HCT116 (cell line): ENCODE measurements around the gene SHROOM3. TPM values are rescaled to one million over a fixed set of nuclear protein-coding genes. Genes with fewer than 3 reads are reported as not detected.
A peak's percentile ranks its signal among the peaks of the same experiment; 100 is the strongest.

Source experiments
- ATAC-seq: fragments of 200-7000 bp; cut with Tn5 transposase; 2 replicates; pipeline ENCODE4 v1.9.1; 2020; ENCODE audit warnings: mild to moderate bottlenecking, moderate library complexity
- BruUV-seq: library from RNA; stranded (reverse); fragments of 400-500 nt; replicated peaks from 2 replicates; lab custom pipeline; 2021; lab: Mats Ljungman, UMichigan
- CTCF ChIA-PET: fragments of 300-600 bp; sonication (Branson Sonifier 250); formaldehyde crosslinking; loops from one replicate; lab custom pipeline; 2021; ENCODE audit warnings: antibody characterized with exemption; lab: Charles Lee
- POLR2A ChIA-PET: fragments of 300-600, 350-600 bp; sonication (Branson Sonifier 250); formaldehyde crosslinking; loops from one replicate; lab custom pipeline; 2021; ENCODE audit warnings: antibody characterized with exemption; lab: Charles Lee
- RAD21 ChIA-PET, 2 experiments: fragments of 300-600 bp; sonication (Branson Sonifier 250); formaldehyde crosslinking; loops; one replicate each; lab custom pipeline; 2023; ENCODE audit warnings: low total read pairs in 2 of 2; ENCODE audit not compliant: uncharacterized antibody in 2 of 2, unreplicated experiment in 2 of 2, low non-redundant PET in 1 of 2; lab: Charles Lee
- DNase-seq: peaks from one replicate; pipeline ENCODE4 v3.0.0-alpha.2; 2010; ENCODE audit warnings: low read depth, low spot score
- H2AFZ ChIP-seq: fragments of 200-600 bp; shearing (Covaris generic), sonication (generic); 2 replicates; pipeline ENCODE4 v1.6.1; 2017; ENCODE audit warnings: low read depth, mixed run types, mixed read lengths, antibody characterized with exemption, low read length; ENCODE audit not compliant: poor library complexity, severe bottlenecking
- H3K27ac ChIP-seq: 2 replicates; pipeline ENCODE4 v1.5.1; 2012; ENCODE audit warnings: low read depth, low read length
- H3K27me3 ChIP-seq: fragments of 200-600 bp; sonication (generic); 2 replicates; pipeline ENCODE4 v1.6.1; 2016; ENCODE audit warnings: mixed run types, low read length, mixed read lengths; ENCODE audit not compliant: insufficient read depth
- H3K36me3 ChIP-seq, 2 experiments: fragments of 200-500 bp in 1 of 2; fragments of 200-600 bp in 1 of 2; sonication (Bioruptor generic) in 1 of 2; sonication (generic) in 1 of 2; 2 replicates each; pipeline versions ENCODE4 v1.5.1 to v1.6.1; 2014 to 2016; ENCODE audit warnings: low read length in 2 of 2, inconsistent platforms in 1 of 2, mixed read lengths in 1 of 2, mixed run types in 1 of 2; ENCODE audit not compliant: insufficient read depth in 2 of 2, control insufficient read depth in 1 of 2
- H3K4me1 ChIP-seq, 2 experiments: fragments of 200-600 bp in 1 of 2; sonication (generic) in 1 of 2; 2 replicates each; pipeline versions ENCODE4 v1.5.1 to v1.6.1; 2012 to 2017; ENCODE audit warnings: low read length in 2 of 2, inconsistent platforms in 1 of 2, mild to moderate bottlenecking in 1 of 2, mixed read lengths in 1 of 2, mixed run types in 1 of 2, moderate library complexity in 1 of 2; ENCODE audit not compliant: insufficient read depth in 2 of 2, control insufficient read depth in 1 of 2
- H3K4me2 ChIP-seq: fragments of 200-600 bp; sonication (generic); 2 replicates; pipeline ENCODE4 v1.6.1; 2017; ENCODE audit warnings: mixed run types, low read length, mixed read lengths
- H3K4me3 ChIP-seq, 2 experiments: fragments of 200-600 bp in 1 of 2; sonication (generic) in 1 of 2; replicated peaks in 1 of 2; 2 replicates each; pipeline ENCODE4 v1.5.1; 2011 to 2016; ENCODE audit warnings: low read length in 2 of 2, control low read depth in 1 of 2, low read depth in 1 of 2, mild to moderate bottlenecking in 1 of 2, mixed read lengths in 1 of 2, mixed run types in 1 of 2
- H3K79me2 ChIP-seq: fragments of 200-600 bp; sonication (generic); 2 replicates; pipeline ENCODE4 v1.6.1; 2017; ENCODE audit warnings: mild to moderate bottlenecking, mixed run types, low read length, moderate library complexity, mixed read lengths; ENCODE audit not compliant: insufficient read depth
- H3K9ac ChIP-seq: fragments of 200-600 bp; sonication (generic); 2 replicates; pipeline ENCODE4 v1.6.1; 2016; ENCODE audit warnings: low read length, mixed read lengths
- H3K9me2 ChIP-seq: fragments of 200-600 bp; sonication (generic), shearing (Covaris generic); 2 replicates; pipeline ENCODE4 v1.6.1; 2017; ENCODE audit warnings: mixed run types, mild to moderate bottlenecking, moderate library complexity; ENCODE audit not compliant: insufficient read depth
- H3K9me3 ChIP-seq, 2 experiments: fragments of 200-500 bp in 1 of 2; fragments of 200-600 bp in 1 of 2; sonication (Bioruptor generic) in 1 of 2; sonication (generic) in 1 of 2; 2 replicates each; pipeline ENCODE4 v1.6.1; 2014 to 2017; ENCODE audit warnings: low read length in 2 of 2, mixed read lengths in 2 of 2, inconsistent platforms in 1 of 2, low read depth in 1 of 2, mild to moderate bottlenecking in 1 of 2, mixed run types in 1 of 2, moderate library complexity in 1 of 2; ENCODE audit not compliant: control insufficient read depth in 1 of 2, insufficient read depth in 1 of 2
- H4K20me1 ChIP-seq: fragments of 200-600 bp; sonication (generic), shearing (Covaris generic); 2 replicates; pipeline ENCODE4 v1.6.1; 2017; ENCODE audit warnings: mixed run types, mild to moderate bottlenecking, moderate library complexity; ENCODE audit not compliant: insufficient read depth
- ATF3 ChIP-seq: IDR thresholded peaks from 2 replicates; pipeline ENCODE4 v1.6.1; 2012
- CBX3 ChIP-seq: IDR thresholded peaks from 2 replicates; pipeline ENCODE4 v1.6.1; 2012; ENCODE audit warnings: low read depth
- EGR1 ChIP-seq: IDR thresholded peaks from 2 replicates; pipeline ENCODE4 v1.6.1; 2012; ENCODE audit warnings: low read depth
- ELF1 ChIP-seq: IDR thresholded peaks from 2 replicates; pipeline ENCODE4 v1.6.1; 2012; ENCODE audit warnings: low read depth, borderline replicate concordance
- EZH2phosphoT487 ChIP-seq: fragments of 200-600 bp; IDR thresholded peaks from 2 replicates; pipeline ENCODE4 v1.6.1; 2018; ENCODE audit warnings: antibody characterized with exemption, borderline replicate concordance
- FOSL1 ChIP-seq: IDR thresholded peaks from 2 replicates; pipeline ENCODE4 v1.6.1; 2012; ENCODE audit warnings: low read depth
- JUND ChIP-seq: IDR thresholded peaks from 2 replicates; pipeline ENCODE4 v1.6.1; 2012
- POLR2AphosphoS5 ChIP-seq: IDR thresholded peaks from 2 replicates; pipeline ENCODE4 v1.6.1; 2011; ENCODE audit warnings: mild to moderate bottlenecking, low read depth, low read length, moderate library complexity
- RAD21 ChIP-seq: IDR thresholded peaks from 2 replicates; pipeline ENCODE4 v1.6.1; 2012; ENCODE audit warnings: low read depth, mild to moderate bottlenecking
- SP1 ChIP-seq: IDR thresholded peaks from 2 replicates; pipeline ENCODE4 v1.6.1; 2012; ENCODE audit warnings: low read depth
- ZFX ChIP-seq: fragments of 450-650 bp; IDR thresholded peaks from 2 replicates; pipeline ENCODE4 v1.6.1; 2017
- intact Hi-C: fragments of 100-400 bp; cut with micrococcal nuclease; formaldehyde crosslinking; loops from 2 replicates; pipeline ENCODE4 v1.10.0; 2022
- total RNA-seq: library from RNA; stranded (reverse); gene quantifications from one replicate; pipeline ENCODE4 v1.2.1, GENCODE V29; 2021; ENCODE audit not compliant: unreplicated experiment
- TF ChIP-seq, protein P1 (sequence below): IDR thresholded peaks from 2 replicates; pipeline ENCODE4 v1.6.1; 2012; ENCODE audit warnings: low read depth

Gene SHROOM3
- total RNA-seq, 1 experiment from 2014 or later = 22.5 TPM

- TF ChIP-seq, protein P1, sequence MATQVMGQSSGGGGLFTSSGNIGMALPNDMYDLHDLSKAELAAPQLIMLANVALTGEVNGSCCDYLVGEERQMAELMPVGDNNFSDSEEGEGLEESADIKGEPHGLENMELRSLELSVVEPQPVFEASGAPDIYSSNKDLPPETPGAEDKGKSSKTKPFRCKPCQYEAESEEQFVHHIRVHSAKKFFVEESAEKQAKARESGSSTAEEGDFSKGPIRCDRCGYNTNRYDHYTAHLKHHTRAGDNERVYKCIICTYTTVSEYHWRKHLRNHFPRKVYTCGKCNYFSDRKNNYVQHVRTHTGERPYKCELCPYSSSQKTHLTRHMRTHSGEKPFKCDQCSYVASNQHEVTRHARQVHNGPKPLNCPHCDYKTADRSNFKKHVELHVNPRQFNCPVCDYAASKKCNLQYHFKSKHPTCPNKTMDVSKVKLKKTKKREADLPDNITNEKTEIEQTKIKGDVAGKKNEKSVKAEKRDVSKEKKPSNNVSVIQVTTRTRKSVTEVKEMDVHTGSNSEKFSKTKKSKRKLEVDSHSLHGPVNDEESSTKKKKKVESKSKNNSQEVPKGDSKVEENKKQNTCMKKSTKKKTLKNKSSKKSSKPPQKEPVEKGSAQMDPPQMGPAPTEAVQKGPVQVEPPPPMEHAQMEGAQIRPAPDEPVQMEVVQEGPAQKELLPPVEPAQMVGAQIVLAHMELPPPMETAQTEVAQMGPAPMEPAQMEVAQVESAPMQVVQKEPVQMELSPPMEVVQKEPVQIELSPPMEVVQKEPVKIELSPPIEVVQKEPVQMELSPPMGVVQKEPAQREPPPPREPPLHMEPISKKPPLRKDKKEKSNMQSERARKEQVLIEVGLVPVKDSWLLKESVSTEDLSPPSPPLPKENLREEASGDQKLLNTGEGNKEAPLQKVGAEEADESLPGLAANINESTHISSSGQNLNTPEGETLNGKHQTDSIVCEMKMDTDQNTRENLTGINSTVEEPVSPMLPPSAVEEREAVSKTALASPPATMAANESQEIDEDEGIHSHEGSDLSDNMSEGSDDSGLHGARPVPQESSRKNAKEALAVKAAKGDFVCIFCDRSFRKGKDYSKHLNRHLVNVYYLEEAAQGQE = no peak
- TF ChIP-seq, all 23 proteins: peak for 0
These were observed 367.4 kb downstream of the SHROOM3 start (continued) for GRCh38 chr4:76802236-76803021.

DNA sequence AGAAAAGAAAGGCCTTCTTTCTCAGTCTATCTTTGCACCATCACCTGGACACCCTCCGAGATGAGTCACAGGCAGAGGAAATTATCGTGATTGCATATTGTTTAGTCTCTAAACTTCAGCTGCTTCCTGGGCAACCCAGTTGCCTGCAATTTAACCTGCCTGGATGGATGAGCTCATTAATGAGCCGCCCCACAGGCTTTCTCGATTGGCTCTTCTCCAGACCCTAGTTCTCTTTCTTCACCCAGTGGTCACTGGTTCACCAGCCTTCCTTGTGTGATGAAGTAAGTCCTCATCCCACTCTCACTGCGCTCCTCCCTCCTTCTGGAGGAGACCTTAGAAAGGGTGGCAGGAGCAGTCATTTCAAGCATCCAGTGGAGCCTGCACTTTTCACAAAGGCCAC, 368.5 kb downstream of the SHROOM3 start:
- no peak overlapping the region for H3K4me3 ChIP-seq
- ATAC-seq = 0 out of 2 replicates have a peak, but pooled peaks have one; percentile 25
- intact Hi-C loops = no loop called here
- no peaks in the 10 kb centered on the region for H3K9me2 ChIP-seq
- TF ChIP-seq JUND (no peak), CBX3 (no peak), ZFX (no peak), EZH2phosphoT487 (no peak), ATF3 (no peak), EGR1 (no peak), POLR2AphosphoS5 (no peak), FOSL1 (no peak), RAD21 (no peak), ELF1 (no peak), SP1 (no peak)
- TF ChIP-seq, protein P1 = no peak
- no peak overlapping the region for H3K9ac ChIP-seq
- no peak overlapping the region for H2AFZ ChIP-seq
- H3K36me3 ChIP-seq = no peaks in the 10 kb centered on the region
- H3K27ac ChIP-seq = no peak overlapping the region
- peaks cover 8% of the 10 kb centered on the region in 2 experiments; a peak in 2 of 4 replicates for H3K9me3 ChIP-seq
- no peak overlapping the region for H3K4me2 ChIP-seq
- BruUV-seq = no TSS peak
- no peaks in the 10 kb centered on the region for H3K79me2 ChIP-seq
- RAD21 ChIA-PET = no interaction called here
- CTCF ChIA-PET = no interaction called here
- H3K27me3 ChIP-seq = no peaks in the 10 kb centered on the region
- peaks cover 0 to 7% of the 10 kb centered on the region in 2 experiments; a peak in 1 of 4 replicates for H3K4me1 ChIP-seq
- DNase-seq = no peak
- no peaks in the 10 kb centered on the region for H4K20me1 ChIP-seq
- POLR2A ChIA-PET = no interaction called here
